ENCODE measurements around the gene ACTRT3.

ACTRT3 gene

GRCh38 chr3:169811631-169812331 is 42.4 kb upstream of the ACTRT3 start:
- DNase-seq (ENCODE audit: low read depth in 2 of 2) = peak; percentile 68 to 78
- H3K4me3 ChIP-seq (replicated peaks in 1 of 2; ENCODE audit: low read depth in 2 of 2, low read length in 2 of 2) = peak overlapping the region; percentile 36 to 55
- no peak for TF ChIP-seq CTCF (IDR thresholded peaks at IDR 0.05; ENCODE audit: low read depth, low read length)

- no peak for TF ChIP-seq CTCF (IDR thresholded peaks at IDR 0.05; ENCODE audit: low read depth, low read length)
- no peak for DNase-seq (ENCODE audit: low read depth in 2 of 2)
- H3K4me3 ChIP-seq (replicated peaks in 1 of 2; ENCODE audit: low read depth in 2 of 2, low read length in 2 of 2) = no peak overlapping the region
These were observed 40.0 kb upstream of the ACTRT3 start for GRCh38 chr3:169809230-169809795.

GRCh38 chr3:169804681-169805080 is 35.3 kb upstream of the ACTRT3 start:
- no peak for TF ChIP-seq CTCF (IDR thresholded peaks at IDR 0.05; ENCODE audit: low read depth, low read length)
- no peak overlapping the region for H3K4me3 ChIP-seq (replicated peaks in 1 of 2; ENCODE audit: low read depth in 2 of 2, low read length in 2 of 2)
- no peak for DNase-seq (ENCODE audit: low read depth in 2 of 2)

- DNase-seq (ENCODE audit: low read depth in 2 of 2) = no peak
- no peak overlapping the region for H3K4me3 ChIP-seq (replicated peaks in 1 of 2; ENCODE audit: low read depth in 2 of 2, low read length in 2 of 2)
- no peak for TF ChIP-seq CTCF (IDR thresholded peaks at IDR 0.05; ENCODE audit: low read depth, low read length)
These were observed 23.0 kb upstream of the ACTRT3 start for GRCh38 chr3:169792359-169792758.

GRCh38 chr3:169790687-169791429 is 21.5 kb upstream of the ACTRT3 start:
- DNase-seq (ENCODE audit: low read depth in 2 of 2) = peak; percentile 6 to 38
- H3K4me3 ChIP-seq (replicated peaks in 1 of 2; ENCODE audit: low read depth in 2 of 2, low read length in 2 of 2) = no peak overlapping the region
- TF ChIP-seq CTCF (IDR thresholded peaks at IDR 0.05; ENCODE audit: low read depth, low read length) = no peak

GRCh38 chr3:169790219-169790618 is 20.9 kb upstream of the ACTRT3 start:
- TF ChIP-seq CTCF (IDR thresholded peaks at IDR 0.05; ENCODE audit: low read depth, low read length) = no peak
- no peak for DNase-seq (ENCODE audit: low read depth in 2 of 2)
- H3K4me3 ChIP-seq (replicated peaks in 1 of 2; ENCODE audit: low read depth in 2 of 2, low read length in 2 of 2) = no peak overlapping the region
